ENCODE results near the gene DPPA2.

DNA sequence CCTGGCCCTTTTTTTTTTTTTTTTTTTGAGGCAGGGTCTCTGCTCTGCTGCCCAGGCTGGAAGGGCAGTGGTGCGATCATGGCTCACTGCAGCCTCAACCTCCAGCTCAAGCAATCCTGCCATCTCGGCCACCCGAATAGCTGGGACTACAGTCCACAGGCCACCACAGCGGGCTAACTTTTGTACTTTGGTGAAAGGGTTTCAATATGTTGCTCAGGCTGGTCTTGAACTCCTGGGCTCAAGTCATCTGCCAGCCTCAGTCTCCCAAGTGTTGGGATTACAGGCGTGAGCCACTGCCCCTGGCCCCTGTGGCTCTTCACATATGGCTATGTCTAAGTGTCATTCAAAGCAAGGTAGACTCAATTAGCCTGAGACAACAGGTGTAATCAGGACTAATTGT lies 8.8 kb upstream of the DPPA2 start:
- no peak for TF ChIP-seq POLR2A (IDR thresholded peaks at IDR 0.05)
- TF ChIP-seq POLR2AphosphoS5 (IDR thresholded peaks at IDR 0.05) = no peak
- TF ChIP-seq, protein P1, sequence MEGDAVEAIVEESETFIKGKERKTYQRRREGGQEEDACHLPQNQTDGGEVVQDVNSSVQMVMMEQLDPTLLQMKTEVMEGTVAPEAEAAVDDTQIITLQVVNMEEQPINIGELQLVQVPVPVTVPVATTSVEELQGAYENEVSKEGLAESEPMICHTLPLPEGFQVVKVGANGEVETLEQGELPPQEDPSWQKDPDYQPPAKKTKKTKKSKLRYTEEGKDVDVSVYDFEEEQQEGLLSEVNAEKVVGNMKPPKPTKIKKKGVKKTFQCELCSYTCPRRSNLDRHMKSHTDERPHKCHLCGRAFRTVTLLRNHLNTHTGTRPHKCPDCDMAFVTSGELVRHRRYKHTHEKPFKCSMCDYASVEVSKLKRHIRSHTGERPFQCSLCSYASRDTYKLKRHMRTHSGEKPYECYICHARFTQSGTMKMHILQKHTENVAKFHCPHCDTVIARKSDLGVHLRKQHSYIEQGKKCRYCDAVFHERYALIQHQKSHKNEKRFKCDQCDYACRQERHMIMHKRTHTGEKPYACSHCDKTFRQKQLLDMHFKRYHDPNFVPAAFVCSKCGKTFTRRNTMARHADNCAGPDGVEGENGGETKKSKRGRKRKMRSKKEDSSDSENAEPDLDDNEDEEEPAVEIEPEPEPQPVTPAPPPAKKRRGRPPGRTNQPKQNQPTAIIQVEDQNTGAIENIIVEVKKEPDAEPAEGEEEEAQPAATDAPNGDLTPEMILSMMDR (IDR thresholded peaks at IDR 0.05) = no peak
- no peak for TF ChIP-seq EP300 (IDR thresholded peaks at IDR 0.05)

All from gastroesophageal sphincter (tissue), 3 donors.